ENCODE data around the gene PHLDB2. TPM values are rescaled to one million over a fixed set of nuclear protein-coding genes. Genes with fewer than 3 reads are reported as not detected.

Gene PHLDB2
- total and polyA plus RNA-seq, 2 donors (not counting 1 experiment from before 2014, with no cell fraction given), result 33.8 to 47.9 TPM

DNA sequence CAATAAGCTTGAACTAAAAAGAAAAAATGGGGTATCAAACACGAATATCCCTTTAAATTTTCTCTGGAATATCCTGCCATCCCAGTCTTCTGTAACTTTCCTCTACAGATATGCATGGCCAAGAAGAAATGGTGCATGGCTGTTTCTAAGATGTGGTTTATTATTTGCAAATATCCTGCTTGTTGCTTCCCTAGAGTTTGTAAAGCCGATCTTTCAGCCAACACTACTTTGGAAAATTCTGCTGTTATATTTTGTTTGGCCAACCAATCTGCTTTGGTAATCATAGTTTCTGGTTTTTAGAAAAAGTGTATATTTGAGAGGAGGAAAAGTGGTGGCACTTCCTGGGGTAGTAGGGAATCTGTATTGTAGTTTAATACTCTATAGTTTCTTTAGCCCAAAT is 13.9 kb downstream of the PHLDB2 start:
- TF ChIP-seq, protein P1, sequence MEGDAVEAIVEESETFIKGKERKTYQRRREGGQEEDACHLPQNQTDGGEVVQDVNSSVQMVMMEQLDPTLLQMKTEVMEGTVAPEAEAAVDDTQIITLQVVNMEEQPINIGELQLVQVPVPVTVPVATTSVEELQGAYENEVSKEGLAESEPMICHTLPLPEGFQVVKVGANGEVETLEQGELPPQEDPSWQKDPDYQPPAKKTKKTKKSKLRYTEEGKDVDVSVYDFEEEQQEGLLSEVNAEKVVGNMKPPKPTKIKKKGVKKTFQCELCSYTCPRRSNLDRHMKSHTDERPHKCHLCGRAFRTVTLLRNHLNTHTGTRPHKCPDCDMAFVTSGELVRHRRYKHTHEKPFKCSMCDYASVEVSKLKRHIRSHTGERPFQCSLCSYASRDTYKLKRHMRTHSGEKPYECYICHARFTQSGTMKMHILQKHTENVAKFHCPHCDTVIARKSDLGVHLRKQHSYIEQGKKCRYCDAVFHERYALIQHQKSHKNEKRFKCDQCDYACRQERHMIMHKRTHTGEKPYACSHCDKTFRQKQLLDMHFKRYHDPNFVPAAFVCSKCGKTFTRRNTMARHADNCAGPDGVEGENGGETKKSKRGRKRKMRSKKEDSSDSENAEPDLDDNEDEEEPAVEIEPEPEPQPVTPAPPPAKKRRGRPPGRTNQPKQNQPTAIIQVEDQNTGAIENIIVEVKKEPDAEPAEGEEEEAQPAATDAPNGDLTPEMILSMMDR (conservative IDR thresholded peaks at IDR 0.05 in 1 of 2, IDR thresholded peaks at IDR 0.05 in 1 of 2; ENCODE audit: low read depth in 1 of 2, low read length in 2 of 2), result no peak
- no peak for TF ChIP-seq EZH2 (IDR thresholded peaks at IDR 0.05; ENCODE audit: low read length, missing control alignments)
- H2AFZ ChIP-seq (ENCODE audit: low read length), result no peak overlapping the region
- no peak overlapping the region for H3K27ac ChIP-seq (ENCODE audit: insufficient read depth, low read length)
- no peaks in the 10 kb centered on the region for H4K20me1 ChIP-seq (ENCODE audit: control insufficient read depth, extremely low read depth, insufficient read depth, low read length)
- no peak overlapping the region for H3K9ac ChIP-seq (ENCODE audit: insufficient read depth, low read length)
- H3K4me2 ChIP-seq (ENCODE audit: extremely low read depth, insufficient read depth, low read length), result no peak overlapping the region
- no peaks in the 10 kb centered on the region for H3K9me3 ChIP-seq (ENCODE audit: control insufficient read depth, insufficient read depth, low read depth, low read length)
- peaks cover 46% of the 10 kb centered on the region for H3K79me2 ChIP-seq (ENCODE audit: control insufficient read depth, insufficient read depth, low read length)
- no peaks in the 10 kb centered on the region for H3K36me3 ChIP-seq (ENCODE audit: control insufficient read depth, insufficient read depth, low read length)
- no peak for DNase-seq (ENCODE audit: low read depth in 2 of 2)
- H3K4me1 ChIP-seq (ENCODE audit: control insufficient read depth, extremely low read depth, insufficient read depth, low read length), result peaks cover 11% of the 10 kb centered on the region
- H3K27me3 ChIP-seq (ENCODE audit: control insufficient read depth, insufficient read depth, low read length), result no peaks in the 10 kb centered on the region
- H3K4me3 ChIP-seq (replicated peaks in 1 of 4; ENCODE audit: control extremely low read depth in 1 of 4, insufficient read depth in 1 of 4, low read depth in 3 of 4, low read length in 4 of 4), result no peak overlapping the region

DNA sequence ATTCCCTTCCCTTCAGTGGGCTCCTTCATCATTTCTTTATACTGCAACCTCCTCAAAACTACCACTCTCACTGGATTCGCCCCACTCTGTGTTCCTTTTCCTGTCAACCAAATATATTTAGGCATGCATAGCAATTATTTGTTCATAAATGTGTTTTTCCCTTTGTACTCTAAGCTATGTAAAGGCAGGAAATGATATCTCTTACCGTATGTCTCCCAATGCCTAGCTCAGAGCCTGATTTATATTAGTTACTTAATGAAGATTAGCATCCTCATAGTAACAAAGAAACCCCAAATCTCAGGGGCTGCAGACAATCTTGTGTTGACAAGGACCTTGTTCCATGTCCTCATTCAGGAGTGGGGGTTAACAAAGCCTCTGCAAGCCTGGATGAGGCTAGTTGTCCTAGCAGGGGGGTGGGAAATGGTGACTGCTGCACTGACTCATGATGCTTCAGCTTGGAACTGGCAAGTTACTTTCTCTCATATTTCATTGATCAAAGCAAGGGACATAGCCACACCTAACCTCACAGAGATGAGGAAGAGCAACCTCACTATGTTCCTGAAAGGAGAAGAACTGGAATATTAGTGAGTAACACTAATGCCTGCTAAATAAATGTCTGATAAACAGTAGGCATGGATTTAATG is 15.2 kb downstream of the PHLDB2 start:
- Histone ChIP-seq H2AFZ (ENCODE audit: low read length) (no peak overlapping the region), H3K4me3 (replicated peaks in 1 of 4; ENCODE audit: control extremely low read depth in 1 of 4, insufficient read depth in 1 of 4, low read depth in 3 of 4, low read length in 4 of 4) (no peak overlapping the region), H3K79me2 (ENCODE audit: control insufficient read depth, insufficient read depth, low read length) (peaks cover 39% of the 10 kb centered on the region), H3K36me3 (ENCODE audit: control insufficient read depth, insufficient read depth, low read length) (no peaks in the 10 kb centered on the region), H3K27me3 (ENCODE audit: control insufficient read depth, insufficient read depth, low read length) (no peaks in the 10 kb centered on the region), H3K9me3 (ENCODE audit: control insufficient read depth, insufficient read depth, low read depth, low read length) (no peaks in the 10 kb centered on the region), H3K9ac (ENCODE audit: insufficient read depth, low read length) (no peak overlapping the region), H4K20me1 (ENCODE audit: control insufficient read depth, extremely low read depth, insufficient read depth, low read length) (no peaks in the 10 kb centered on the region), H3K4me2 (ENCODE audit: extremely low read depth, insufficient read depth, low read length) (peak overlapping the region; percentile 17), H3K4me1 (ENCODE audit: control insufficient read depth, extremely low read depth, insufficient read depth, low read length) (peaks cover 11% of the 10 kb centered on the region), H3K27ac (ENCODE audit: insufficient read depth, low read length) (no peak overlapping the region)
- TF ChIP-seq, protein P1 (conservative IDR thresholded peaks at IDR 0.05 in 1 of 2, IDR thresholded peaks at IDR 0.05 in 1 of 2; ENCODE audit: low read depth in 1 of 2, low read length in 2 of 2), result no peak
- TF ChIP-seq EZH2 (IDR thresholded peaks at IDR 0.05; ENCODE audit: low read length, missing control alignments), result no peak
- peak; percentile 40 to 86 for DNase-seq (ENCODE audit: low read depth in 2 of 2)

DNA sequence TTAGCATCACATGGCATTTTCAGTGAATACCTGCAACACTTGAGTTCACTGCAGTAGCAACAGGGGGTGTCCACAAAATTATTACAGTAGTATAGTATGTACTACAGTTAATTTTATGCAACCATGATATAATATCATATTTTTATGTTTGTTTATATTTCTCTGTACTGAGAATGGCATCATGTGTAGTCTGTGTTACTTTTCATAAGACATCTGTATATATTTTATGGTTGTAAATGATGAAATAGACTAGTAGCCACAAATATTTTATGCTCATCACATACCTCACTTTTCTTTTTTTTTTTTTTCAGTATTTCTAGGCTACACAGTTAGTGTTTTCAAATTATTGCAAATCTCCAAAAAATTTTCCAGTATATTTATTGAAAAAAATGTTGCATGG is 22.4 kb downstream of the PHLDB2 start:
- H4K20me1 ChIP-seq (ENCODE audit: control insufficient read depth, extremely low read depth, insufficient read depth, low read length), result no peaks in the 10 kb centered on the region
- peaks cover 8% of the 10 kb centered on the region for H3K36me3 ChIP-seq (ENCODE audit: control insufficient read depth, insufficient read depth, low read length)
- H2AFZ ChIP-seq (ENCODE audit: low read length), result no peak overlapping the region
- no peak overlapping the region for H3K27ac ChIP-seq (ENCODE audit: insufficient read depth, low read length)
- H3K4me1 ChIP-seq (ENCODE audit: control insufficient read depth, extremely low read depth, insufficient read depth, low read length), result no peaks in the 10 kb centered on the region
- no peak overlapping the region for H3K9ac ChIP-seq (ENCODE audit: insufficient read depth, low read length)
- H3K4me3 ChIP-seq (replicated peaks in 1 of 4; ENCODE audit: control extremely low read depth in 1 of 4, insufficient read depth in 1 of 4, low read depth in 3 of 4, low read length in 4 of 4), result no peak overlapping the region
- peaks cover 18% of the 10 kb centered on the region for H3K79me2 ChIP-seq (ENCODE audit: control insufficient read depth, insufficient read depth, low read length)
- H3K4me2 ChIP-seq (ENCODE audit: extremely low read depth, insufficient read depth, low read length), result no peak overlapping the region
- H3K27me3 ChIP-seq (ENCODE audit: control insufficient read depth, insufficient read depth, low read length), result no peaks in the 10 kb centered on the region
- no peaks in the 10 kb centered on the region for H3K9me3 ChIP-seq (ENCODE audit: control insufficient read depth, insufficient read depth, low read depth, low read length)
- no peak for DNase-seq (ENCODE audit: low read depth in 2 of 2)
- TF ChIP-seq EZH2 (IDR thresholded peaks at IDR 0.05; ENCODE audit: low read length, missing control alignments), result no peak
- TF ChIP-seq, protein P1 (conservative IDR thresholded peaks at IDR 0.05 in 1 of 2, IDR thresholded peaks at IDR 0.05 in 1 of 2; ENCODE audit: low read depth in 1 of 2, low read length in 2 of 2), result no peak
